Mammary epithelial cell (primary cell): ENCODE results near the gene SIL1.

ENCODE experiments used
- EZH2 ChIP-seq: IDR thresholded peaks from 2 replicates; pipeline ENCODE4 v1.6.1; 2012; ENCODE audit warnings: low read length, inconsistent platforms, borderline replicate concordance
- TF ChIP-seq, protein P1 (sequence below), 2 donors: IDR thresholded peaks in 1 of 2; conservative IDR thresholded peaks in 1 of 2; 2 replicates each; pipeline ENCODE4 v1.5.1; 2011 to 2012; ENCODE audit warnings: inconsistent platforms in 2 of 2, low read length in 2 of 2, mild to moderate bottlenecking in 2 of 2, control low read depth in 1 of 2, low read depth in 1 of 2; ENCODE audit not compliant: insufficient read depth in 1 of 2; ENCODE audit errors: extremely low read depth in 1 of 2

- TF ChIP-seq, protein P1, sequence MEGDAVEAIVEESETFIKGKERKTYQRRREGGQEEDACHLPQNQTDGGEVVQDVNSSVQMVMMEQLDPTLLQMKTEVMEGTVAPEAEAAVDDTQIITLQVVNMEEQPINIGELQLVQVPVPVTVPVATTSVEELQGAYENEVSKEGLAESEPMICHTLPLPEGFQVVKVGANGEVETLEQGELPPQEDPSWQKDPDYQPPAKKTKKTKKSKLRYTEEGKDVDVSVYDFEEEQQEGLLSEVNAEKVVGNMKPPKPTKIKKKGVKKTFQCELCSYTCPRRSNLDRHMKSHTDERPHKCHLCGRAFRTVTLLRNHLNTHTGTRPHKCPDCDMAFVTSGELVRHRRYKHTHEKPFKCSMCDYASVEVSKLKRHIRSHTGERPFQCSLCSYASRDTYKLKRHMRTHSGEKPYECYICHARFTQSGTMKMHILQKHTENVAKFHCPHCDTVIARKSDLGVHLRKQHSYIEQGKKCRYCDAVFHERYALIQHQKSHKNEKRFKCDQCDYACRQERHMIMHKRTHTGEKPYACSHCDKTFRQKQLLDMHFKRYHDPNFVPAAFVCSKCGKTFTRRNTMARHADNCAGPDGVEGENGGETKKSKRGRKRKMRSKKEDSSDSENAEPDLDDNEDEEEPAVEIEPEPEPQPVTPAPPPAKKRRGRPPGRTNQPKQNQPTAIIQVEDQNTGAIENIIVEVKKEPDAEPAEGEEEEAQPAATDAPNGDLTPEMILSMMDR (conservative IDR thresholded peaks at IDR 0.05 in 1 of 2, IDR thresholded peaks at IDR 0.05 in 1 of 2; ENCODE audit: extremely low read depth in 1 of 2, insufficient read depth in 1 of 2, low read depth in 1 of 2, low read length in 2 of 2), result no peak
- no peak for TF ChIP-seq EZH2
Observed at GRCh38 chr5:139204196-139204595, 6.0 kb upstream of the SIL1 start.
